Measurements from ENCODE around the gene SARNP.

DNA sequence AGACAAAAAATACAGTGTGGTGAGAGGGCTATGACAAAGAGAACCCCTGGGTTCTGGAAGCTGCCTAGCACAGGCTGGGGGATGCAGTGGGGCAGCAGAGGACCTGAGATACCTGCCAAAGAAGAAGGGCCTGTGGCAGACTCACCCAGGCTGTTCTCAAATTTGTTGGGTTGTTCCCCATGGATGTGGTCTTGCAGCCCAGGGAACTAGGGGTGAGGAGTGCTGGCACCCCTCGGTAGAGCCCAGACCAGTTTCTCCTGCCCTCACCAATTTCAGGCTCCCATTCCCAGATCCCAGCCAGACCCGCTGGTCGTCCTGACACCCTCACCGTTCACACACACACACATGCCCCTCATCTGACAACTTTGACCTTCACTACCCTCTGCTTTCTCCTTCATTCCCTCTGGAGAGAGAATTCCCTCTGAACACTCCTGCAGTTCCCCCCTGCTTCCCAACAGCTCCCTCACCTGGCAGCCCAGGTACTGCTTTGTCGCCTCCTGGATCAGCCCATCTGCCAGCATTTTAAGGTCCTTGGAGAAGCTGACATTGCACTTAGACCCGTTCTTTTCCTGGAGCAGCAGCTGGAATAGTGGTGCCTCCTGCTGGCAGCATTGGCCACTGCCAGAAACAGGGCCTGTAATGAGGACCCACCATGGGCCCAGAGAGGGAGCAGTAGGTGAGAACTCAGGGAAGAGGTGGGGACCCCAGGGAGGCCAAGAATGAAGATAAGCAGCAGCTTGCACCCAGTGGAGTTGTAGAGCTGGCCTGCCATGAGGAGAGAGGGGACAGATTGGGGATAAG lies 80.5 kb downstream of the SARNP start:
- TF ChIP-seq, protein P1, sequence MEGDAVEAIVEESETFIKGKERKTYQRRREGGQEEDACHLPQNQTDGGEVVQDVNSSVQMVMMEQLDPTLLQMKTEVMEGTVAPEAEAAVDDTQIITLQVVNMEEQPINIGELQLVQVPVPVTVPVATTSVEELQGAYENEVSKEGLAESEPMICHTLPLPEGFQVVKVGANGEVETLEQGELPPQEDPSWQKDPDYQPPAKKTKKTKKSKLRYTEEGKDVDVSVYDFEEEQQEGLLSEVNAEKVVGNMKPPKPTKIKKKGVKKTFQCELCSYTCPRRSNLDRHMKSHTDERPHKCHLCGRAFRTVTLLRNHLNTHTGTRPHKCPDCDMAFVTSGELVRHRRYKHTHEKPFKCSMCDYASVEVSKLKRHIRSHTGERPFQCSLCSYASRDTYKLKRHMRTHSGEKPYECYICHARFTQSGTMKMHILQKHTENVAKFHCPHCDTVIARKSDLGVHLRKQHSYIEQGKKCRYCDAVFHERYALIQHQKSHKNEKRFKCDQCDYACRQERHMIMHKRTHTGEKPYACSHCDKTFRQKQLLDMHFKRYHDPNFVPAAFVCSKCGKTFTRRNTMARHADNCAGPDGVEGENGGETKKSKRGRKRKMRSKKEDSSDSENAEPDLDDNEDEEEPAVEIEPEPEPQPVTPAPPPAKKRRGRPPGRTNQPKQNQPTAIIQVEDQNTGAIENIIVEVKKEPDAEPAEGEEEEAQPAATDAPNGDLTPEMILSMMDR (IDR thresholded peaks at IDR 0.05): peak; percentile 89
- no peak for TF ChIP-seq EZH2phosphoT487 (IDR thresholded peaks at IDR 0.05)
- TF ChIP-seq EZH2 (IDR thresholded peaks at IDR 0.05): no peak
